ENCODE measurements around the gene SCFD2.
"Not testable (repeated sequence)": the region's sequence is repeated elsewhere in the genome, so short reads cannot be mapped to it uniquely, and the experiment has no call there.

The SCFD2 gene

DNA sequence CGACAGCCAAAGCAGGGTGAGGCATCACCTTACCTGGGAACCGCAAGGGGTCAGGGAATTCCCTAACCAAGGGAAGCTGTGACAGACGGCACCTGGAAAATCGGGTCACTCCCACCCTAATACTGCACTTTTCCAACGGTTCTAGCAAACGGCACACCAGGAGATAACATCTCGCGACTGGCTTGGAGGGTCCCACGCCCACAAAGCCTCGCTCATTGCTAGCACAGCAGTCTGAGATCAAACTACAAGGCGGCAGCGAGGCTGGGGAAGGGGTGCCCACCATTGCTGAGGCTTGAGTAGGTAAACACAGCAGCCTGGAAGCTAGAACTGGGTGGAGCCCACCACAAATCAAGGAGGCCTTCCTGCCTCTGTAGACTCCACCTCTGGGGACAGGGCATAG is 25.7 kb downstream of the SCFD2 start:
- DNase-seq = not testable (repeated sequence)

DNA sequence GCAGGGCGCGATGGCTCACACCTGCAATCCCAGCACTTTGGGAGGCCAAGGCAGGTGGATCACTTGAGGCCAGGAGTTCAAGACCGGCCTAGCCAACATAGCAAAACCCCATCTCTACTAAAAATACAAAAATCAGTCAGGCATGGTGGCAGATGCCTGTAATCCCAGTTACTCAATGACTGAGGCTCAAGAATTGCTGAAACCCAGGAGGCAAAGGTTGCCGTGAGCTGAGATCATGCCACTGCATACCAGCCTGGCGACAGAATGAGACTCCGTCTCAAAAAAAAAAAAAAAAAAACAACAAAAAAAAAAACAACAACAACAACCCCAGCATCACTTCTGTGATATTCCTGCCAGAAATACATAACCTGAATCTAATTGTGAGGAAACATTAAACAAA is 30.9 kb downstream of the SCFD2 start:
- not testable (repeated sequence) for DNase-seq

DNA sequence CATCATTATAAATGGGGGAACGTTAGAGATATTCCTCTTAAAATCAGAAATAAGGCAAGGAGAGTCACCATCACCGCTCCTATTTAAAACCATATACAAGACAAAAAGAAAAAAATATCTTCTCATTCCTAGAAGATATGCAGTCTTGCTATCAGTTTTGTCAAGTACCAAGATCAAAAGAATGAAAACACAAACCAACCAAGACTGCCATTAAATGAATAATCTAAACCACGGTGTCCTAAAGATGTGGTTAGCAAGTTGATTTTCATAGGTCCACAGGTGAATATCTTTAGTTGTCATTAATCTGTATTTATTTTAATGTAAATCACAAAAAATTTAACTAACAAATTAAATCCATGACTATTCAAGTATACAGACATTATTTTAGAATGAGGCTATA is 39.3 kb downstream of the SCFD2 start:
- no peak for DNase-seq

DNA sequence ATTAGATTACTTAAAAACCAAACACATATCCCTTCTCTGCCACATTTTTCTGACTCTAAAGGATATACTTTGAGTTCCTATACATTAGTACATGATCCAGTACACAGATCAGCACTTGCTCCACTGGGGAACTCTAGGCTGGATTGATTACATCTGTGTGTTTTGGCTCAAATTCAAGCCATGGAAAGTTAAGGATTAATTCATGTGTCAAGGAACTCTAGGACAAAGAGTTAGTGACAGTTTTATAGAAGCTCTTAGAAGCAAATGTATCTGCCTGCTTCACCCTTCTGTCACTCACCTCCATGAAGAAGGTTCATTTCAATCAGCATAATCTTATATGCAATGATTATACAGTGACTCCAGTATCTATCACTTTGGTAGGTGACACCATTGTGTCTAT is 43.2 kb downstream of the SCFD2 start:
- no peak for DNase-seq

DNA sequence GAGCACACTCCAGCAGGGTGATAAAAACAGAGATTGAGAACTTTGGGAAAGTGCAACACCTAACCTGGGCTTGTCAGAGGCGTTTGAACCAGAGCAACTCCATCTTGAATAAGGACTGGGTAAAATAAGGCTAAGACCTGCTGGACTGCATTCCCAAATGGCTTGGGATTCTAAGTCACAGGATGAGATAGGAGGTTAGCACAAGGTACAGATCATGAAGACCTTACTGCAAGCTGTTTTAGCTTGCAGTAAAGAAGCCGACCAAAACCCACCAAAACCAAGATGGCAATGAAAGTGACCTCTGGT is 43.9 kb downstream of the SCFD2 start:
- DNase-seq = no peak

DNA sequence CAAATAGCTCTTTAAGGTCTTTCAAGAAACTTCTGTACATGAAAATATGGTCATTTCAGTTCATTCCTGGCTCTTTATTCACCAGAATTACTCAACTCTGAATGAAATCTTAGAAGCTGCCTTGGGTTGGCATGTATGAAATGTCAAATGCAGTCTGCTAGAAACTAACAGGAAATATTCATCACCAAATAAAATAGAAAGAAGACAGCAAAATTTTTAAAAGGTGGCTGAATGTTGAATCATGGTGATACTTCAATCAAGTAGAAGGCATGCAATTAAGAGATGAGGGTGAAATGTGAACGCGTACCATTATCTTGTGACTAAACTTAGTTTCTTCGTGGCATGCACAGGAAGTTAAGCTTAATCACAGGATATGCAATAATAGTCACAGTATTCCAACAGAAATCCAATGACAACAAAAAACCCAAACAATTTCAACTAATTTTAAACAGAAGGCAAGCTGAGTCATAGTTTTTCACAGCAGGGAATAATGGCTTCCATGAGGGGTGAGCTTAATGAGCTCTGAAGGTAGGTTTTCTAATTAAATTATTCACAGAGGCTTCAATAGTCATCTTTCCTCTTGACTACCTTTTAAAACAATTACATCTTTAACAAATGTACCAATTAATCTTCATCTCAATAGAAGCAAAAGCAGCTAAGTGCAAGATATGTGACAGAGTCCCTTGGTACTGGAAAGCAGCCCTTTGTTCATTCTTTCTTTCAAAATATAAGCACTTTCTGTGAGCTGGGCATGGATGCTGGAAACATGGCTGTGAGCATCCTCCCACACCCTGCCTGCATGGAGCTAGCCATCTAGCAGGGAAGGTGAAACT is 44.5 kb downstream of the SCFD2 start:
- DNase-seq = no peak

DNA sequence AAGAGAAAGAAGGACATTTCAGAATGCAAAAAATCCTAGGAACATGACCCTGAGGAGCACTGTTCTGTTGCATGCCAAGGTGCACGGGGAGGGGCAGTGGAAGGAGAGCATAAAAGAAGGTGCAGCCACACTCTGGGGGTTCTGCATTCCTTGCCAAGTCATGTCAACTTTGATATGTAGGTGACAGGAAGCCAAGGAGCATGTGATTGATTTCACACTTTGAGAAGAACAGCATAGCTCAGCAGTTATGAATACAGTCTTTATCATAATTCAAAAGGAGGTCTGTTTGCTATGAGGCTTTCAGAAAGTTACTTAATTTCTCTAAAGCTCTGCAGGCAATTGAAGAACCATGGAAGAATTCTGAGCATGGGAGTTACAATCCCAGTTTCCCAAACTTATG is 50.6 kb downstream of the SCFD2 start:
- no peak for DNase-seq

DNA sequence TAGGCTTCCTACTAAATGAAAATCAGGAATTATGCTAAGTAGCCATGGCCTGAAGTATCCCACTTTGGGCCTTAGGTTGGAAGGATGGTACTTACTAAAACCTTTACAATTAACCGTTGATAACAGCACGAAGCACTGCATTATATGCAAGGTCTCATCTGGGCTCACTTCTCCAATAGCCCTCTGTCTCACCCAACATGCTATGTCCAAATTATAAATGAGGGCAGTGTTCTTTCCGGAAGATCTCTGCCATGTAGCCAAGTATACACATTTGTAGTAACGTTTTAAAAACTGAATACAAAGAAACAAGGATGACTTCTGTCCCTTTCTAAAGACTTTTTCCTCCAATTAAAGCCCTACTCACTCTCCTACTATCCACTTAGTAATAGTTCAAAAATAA is 51.6 kb downstream of the SCFD2 start:
- no peak for DNase-seq

DNA sequence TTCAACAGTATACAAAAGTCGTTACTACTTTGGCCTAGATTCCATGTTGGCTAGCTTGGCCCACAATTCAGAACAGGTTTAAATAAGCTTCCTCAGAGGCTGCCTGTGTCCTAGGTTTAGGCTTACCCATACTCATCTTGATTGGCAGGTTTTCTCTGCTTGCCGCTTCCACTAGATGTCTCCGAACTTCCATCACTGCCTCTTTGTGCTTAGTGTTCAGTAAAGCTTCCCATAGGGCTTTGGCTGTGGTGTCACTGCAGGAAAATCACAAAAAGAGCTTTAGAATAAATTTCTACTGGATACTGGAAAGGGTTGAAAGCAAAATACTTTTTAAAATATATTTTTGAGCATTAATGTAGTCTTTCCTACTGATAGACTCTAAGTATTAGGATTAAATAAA is 52.4 kb downstream of the SCFD2 start:
- no peak for DNase-seq

DNA sequence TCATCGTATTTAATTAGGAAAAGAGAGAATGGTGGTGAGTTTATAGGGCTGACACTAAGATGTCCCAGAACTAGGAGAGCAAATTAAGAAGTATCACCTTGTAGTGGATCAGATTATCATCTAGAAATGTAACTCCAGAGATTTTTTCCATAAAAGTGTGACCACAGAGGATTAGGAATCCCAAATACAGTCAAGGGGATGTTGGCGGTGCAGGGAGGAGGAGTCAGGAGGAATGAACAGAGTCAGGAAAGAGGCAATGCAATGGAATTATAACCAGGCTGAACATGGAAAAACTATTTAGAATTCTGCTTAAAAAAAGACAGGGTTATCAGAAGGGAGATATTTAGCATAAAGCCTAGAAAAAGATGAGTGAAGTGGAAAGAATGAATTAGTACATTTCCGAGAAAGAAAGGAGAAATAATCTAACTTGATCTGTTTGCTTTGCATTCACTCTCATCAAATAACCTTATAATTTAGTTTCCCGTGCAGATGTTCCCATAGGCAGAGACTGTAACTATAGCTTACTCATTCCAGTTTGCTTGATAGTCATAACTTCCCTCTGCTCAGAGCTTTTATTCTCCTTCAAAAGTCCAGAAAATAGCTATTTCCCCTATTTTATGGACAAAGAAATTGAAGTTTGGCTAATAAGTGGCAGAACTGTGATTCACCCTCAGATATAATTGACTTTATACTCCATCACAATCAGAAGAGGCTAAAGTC is 56.4 kb downstream of the SCFD2 start:
- DNase-seq = no peak

DNA sequence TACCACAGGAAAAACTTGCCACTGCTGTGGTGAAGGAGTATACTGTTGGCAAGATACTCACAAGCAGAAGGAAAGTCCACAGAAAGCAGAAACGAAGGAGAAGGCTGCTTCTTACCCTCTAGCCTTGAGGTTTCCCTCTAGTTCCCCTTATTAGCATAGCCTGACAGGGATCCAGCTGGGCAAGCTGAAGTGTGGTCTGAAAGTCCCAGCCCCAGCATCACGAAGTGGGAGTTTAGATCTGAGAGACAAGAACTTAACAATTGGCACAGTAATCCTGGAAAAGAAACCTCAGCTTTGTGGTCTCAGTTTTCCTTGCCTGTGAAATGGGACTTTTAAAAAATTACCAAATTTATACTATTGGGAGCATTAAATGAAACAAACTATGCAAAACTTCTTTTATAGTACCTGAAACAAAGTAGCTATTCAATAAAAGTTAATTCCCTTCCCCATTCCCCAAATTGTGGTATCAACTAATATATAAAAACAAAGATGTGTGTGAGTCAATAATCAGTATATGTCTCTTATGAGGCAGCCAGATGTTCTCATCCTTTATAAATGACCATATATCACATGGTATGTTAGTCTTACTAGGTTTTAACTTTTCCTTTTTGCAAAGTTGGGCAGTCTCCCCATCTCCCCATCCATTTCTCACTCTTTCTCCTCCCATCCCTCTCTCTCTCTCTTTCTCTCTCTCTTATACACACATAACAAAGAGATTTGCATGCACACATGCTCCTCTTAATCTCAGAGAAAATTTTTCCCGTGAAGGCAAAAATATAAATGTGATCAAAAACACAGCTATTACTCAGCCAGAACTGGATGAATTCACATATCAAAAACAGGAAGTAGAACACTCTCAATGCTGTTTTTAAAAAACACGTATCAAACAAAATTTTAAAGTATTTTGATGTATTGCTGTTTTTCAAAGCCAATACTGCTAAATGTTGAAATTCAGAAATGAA is 57.8 kb downstream of the SCFD2 start:
- no peak for DNase-seq

DNA sequence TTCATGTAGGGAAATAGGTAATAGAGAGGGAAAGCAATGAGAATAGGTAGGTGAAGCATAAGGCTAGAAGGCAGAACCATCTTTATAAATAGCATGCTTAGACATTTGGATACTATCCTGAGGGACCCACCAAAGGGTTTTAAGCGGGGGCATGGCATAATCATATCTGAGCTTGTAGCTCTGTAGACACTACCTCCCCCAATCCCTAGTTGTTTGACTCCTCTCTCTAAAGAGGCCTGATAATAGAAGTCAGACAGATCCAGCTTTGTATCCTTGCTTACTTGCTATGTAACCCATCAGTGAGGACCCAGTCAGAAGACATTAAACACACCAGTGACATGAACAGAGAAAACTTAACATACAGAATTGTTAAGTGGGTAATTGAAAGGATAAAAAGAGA is 58.7 kb downstream of the SCFD2 start:
- no peak for DNase-seq

DNA sequence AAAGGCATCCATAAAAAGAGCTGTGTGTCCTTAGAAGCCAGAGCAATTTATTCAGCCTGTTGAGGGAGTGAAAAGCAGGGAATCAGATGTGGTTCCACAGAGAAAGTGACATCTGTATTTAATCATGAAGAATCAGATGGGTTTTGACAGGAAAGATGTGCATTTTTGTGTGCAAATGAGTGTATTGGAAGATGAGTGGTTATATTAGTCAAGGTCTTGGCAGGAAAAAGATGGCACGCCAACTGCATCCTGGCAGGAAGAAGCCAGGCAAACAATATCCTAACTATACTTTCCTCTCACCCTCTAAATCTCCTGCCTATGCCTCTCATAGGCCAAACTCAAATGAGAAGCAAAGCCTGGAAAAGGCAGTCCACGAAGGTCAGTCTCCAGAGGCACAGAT is 59.1 kb downstream of the SCFD2 start:
- DNase-seq = no peak

DNA sequence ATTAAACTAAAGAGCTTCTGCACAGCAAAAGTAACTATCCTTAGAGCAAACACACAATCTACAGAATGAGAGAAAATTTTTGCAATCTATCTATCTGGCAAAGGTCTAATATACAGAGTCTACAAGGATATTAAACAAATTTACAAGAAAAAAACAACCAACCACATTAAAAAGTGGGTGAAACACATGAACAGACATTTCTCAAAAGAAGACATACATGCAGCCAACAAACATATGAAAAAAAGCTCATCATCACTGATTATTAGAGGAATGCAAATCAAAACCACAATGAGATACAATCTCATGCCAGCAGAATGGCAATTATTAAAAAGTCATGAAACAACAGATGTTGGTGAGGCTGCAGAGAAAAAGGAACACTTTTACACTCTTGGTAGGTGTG is 73.7 kb downstream of the SCFD2 start:
- not testable (repeated sequence) for DNase-seq

DNA sequence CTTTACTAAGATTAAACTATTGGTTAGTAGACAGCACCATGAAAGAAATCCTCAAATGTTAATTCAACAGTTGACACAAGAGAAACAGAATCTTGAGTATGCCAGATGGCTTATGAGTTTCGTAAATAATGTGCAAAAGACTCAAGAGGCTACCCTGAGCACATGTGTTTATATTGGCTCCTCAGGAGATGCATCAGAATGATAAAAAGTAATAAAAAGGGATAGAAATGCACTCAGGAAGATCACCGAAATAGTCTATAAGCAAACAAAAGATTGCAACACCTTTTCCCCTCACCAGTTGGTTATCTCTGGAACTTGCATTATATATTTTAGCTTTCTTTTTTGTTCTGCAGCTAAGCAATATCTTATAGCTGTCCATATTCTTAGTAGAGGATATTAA is 84.4 kb downstream of the SCFD2 start:
- DNase-seq = no peak

DNA sequence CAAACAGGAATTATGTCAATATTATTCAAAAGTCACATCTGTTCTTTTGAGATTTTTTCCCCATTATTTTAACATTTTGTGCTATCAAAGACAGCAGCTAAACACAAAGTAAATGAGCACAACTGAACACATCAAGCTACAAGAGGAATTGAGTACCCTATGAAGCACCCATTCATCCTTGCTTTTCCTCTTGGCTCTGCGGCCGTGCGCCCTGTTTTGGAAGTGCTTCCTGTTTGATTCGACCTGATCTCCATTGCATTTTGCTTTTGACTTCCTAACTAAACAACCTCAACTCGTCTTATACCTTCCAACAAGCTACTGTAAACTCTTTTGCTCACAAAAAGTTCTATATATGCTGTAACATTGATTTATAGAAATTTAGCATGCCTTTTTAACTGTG is 85.0 kb downstream of the SCFD2 start:
- DNase-seq = no peak

DNA sequence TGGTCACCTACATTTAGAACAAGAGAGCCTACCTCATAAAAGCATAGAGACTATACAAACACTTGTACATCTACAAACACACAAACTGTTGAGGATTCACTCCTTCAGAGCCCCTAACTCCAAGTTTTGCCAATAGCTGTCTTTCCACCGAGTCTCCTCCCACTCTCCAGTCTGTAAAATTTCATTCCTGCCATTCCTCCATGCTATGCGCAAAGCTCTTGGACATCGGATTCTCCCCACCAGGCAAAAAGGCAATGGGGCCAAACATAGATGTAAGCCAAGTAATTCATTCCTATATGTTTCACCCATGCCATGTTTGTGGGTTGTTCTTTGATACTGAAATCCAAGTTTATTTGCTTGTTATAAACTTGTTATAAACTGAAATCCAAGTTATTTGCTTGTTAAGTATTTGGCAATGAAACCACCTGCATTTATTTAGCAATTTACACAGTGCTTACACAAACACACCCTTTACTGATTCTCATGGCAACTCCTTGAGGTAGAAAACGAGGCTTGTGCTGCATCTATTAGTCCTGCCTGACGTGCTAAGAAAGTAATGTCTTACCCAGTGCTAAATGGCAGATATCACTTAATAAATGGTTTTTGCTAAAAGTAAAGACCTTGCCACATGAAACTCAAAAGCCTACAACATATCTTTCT is 91.1 kb downstream of the SCFD2 start:
- DNase-seq = no peak

DNA sequence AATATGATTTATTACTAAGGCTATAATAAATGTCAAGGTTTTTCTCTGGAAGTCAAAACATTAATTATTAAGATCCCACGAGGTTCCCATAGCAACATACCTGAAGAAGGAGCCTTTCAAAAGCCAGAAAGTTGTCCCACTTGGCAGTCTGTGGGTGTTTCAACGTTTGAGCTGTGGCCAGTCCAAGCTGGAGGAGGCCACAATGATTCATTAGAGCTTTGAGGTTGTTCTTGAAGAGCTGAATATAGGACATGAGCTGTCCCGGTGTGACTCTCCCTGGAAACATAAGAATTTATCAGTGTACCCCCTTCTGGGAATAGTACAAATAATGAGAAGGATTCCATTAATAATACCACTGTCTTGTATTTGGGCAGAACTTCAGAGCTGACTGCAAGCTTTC is 92.1 kb downstream of the SCFD2 start:
- DNase-seq = no peak

DNA sequence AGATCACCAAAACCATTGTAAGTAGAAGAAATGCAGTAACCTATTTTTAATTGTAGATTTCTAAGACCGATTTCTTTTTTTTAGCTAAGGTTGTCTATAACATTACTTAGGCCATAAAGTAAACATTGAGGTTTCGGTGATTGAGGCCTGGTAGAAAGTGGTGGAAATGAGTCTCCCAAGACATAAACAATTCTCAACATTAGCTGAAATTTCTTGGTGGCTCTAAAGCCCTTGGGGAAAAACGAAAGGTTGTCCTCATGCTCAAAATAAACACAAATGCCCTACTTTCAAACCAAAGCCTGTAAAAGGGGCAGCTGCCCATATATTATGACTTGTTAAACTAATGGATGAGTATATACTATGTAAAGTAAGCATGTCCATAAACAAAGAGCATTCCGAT is 98.8 kb downstream of the SCFD2 start:
- no peak for DNase-seq

DNA sequence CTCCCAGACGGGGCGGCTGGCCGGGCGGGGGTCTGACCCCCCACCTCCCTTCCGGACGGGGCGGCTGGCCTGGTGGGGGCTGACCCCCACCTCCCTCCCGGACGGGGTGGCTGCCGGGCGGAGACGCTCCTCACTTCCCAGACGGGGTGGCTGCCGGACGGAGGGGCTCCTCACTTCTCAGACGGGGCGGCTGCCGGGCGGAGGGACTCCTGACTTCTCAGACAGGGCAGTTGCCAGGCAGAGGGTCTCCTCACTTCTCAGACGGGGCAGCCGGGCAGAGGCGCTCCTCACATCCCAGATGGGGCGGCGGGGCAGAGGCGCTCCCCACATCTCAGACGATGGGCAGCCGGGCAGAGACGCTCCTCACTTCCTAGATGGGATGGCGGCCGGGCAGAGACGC is 109.9 kb downstream of the SCFD2 start:
- DNase-seq = not testable (repeated sequence)

DNA sequence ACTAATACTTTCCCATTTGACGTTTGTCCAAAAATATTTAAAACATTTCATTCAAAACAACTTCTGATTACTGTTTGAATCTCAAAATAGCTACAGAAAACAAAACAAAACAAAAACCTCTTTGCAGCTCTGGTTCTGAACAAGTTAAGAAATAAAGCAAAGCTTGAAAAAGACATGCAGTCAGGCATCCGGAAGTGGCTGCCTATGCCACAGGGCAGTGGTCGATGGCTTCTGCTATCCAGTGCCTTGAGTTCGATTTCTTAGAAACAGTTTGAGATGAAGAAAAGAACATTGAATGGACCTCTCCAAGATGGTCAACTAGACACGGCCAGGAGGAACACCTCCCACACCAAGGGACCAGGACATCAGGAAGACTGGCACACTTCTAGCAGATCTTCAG is 125.3 kb downstream of the SCFD2 start:
- DNase-seq = no peak

DNA sequence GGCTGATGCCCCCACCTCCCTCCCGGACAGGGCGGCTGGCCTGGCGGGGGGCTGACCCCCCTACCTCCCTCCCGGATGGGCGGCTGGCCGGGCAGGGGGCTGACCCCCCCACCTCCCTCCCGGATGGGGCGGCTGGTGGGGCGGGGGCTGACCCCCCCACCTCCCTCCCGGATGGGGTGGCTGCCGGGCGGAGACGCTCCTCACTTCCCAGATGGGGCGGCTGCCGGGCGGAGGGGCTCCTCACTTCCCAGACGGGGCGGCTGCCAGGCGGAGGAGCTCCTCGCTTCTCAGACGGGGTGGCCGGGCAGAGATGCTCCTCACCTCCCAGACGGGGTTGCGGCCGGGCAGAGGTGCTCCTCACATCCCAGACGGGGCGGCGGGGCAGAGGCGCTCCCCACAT is 127.5 kb downstream of the SCFD2 start:
- not testable (repeated sequence) for DNase-seq

DNA sequence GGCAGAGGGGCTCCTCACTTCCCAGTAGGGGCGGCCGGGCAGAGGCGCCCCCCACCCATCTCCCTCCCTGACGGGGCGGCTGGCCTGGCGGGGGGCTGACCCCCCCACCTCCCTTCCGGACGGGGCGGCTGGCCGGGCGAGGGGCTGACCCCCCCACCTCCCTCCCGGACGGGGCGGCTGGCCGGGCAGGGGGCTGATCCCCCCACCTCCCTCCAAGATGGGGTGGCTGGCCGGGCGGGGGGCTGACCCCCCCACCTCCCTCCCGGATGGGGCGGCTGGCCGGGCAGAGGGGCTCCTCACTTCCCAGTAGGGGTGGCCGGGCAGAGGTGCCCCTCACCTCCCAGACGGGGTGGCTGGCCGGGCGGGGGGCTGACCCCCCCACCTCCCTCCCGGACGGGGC is 128.1 kb downstream of the SCFD2 start:
- DNase-seq = not testable (repeated sequence)
